A549 treated with DMSO at 1 μM for 4 hours (cell line): Measurements from ENCODE around the gene CUL1. TPM values are rescaled to one million over a fixed set of nuclear protein-coding genes. Genes with fewer than 3 reads are reported as not detected.

Experiments
- total RNA-seq: library from RNA; stranded (reverse); fragments of 200-300 nt; extraction: Qiagen RNA extraction; gene quantifications from 5 replicates; pipeline ENCODE4 v1.2.3, GENCODE V29; 2022; ENCODE audit warnings: low read depth

Gene CUL1
- total RNA-seq = 52.4 to 70.7 TPM (median 64.2 TPM) in 5 replicates

DNA sequence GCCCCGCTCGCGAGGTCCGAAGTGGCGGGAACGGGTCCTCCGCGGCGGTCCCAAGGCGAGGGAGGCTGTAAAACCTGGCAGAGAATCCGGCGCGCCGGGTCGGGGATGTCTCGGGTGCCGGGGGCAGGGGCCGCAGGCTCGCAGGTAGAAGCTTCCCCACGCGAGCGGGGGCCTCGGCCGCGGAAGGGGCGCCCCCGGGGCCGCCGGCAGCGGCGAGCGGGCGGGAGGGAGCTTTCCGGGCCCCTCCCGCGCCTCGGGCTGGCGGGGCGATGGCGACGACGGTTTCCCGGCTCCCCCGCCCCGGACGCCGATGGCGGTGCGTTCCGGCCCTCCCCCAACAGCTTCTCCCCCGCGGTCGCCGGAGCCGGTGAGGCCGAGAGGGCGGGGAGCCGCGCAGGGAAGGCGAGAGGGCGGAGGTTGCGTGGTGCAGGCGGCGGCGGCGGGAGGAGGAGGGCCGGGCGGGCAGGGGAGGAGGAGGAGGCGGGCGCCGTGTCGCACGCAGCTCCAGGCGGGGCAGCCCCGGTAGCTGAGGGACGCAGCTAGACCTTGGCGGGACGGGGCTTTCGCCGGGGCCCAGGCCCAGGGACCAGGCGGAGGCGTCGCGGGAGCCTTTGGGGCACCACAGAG is at the start of gene CUL1:
CUL1 (plus strand) TSS at position 507 of the 627 bp plus-strand sequence. CDS start 31,220 bp downstream, outside the sequence.

Other genes with a start within 250 kb of the CUL1 start
- gene C7orf33, start 108.1 kb upstream of the CUL1 start, total RNA-seq = not detected in 5 replicates
- gene EZH2, start 185.4 kb downstream of the CUL1 start, total RNA-seq = 20.4 to 25.6 TPM (median 24.5 TPM) in 5 replicates